Stomach (tissue), 9 donors: ENCODE measurements around the gene KRT83. TPM values are rescaled to one million over a fixed set of nuclear protein-coding genes. Genes with fewer than 3 reads are reported as not detected.
"Not testable (repeated sequence)": the region's sequence is repeated elsewhere in the genome, so short reads cannot be mapped to it uniquely, and the experiment has no call there.

Source experiments
- DNase-seq, 2 donors: peaks; one replicate each; pipeline versions ENCODE4 v3.0.0 to v3.0.0-alpha.2; 2013 to 2019
- H3K27ac ChIP-seq, 5 donors: fragments of 200-600 bp in 4 of 5; sonication (generic) in 4 of 5; one replicate each; pipeline ENCODE4 v1.5.1; 2013 to 2019; ENCODE audit warnings: mild to moderate bottlenecking in 1 of 5, moderate library complexity in 1 of 5
- H3K27me3 ChIP-seq, 3 donors: fragments of 200-600 bp; sonication (generic); one replicate each; pipeline ENCODE4 v1.5.1; 2017 to 2019; ENCODE audit warnings: mixed run types in 1 of 3
- H3K36me3 ChIP-seq, 4 donors: fragments of 200-600 bp; sonication (generic); 1 replicate in 3 of 4; 2 replicates in 1 of 4; pipeline ENCODE4 v1.5.1; 2016 to 2019
- H3K4me1 ChIP-seq, 4 donors: fragments of 200-600 bp; sonication (generic); one replicate each; pipeline ENCODE4 v1.5.1; 2016 to 2019
- H3K4me3 ChIP-seq, 4 donors: fragments of 200-600 bp; sonication (generic) in 3 of 4; one replicate each; pipeline ENCODE4 v1.5.1; 2016 to 2019; ENCODE audit warnings: mild to moderate bottlenecking in 1 of 4
- H3K9me3 ChIP-seq, 4 donors: fragments of 200-600 bp; sonication (generic); one replicate each; pipeline ENCODE4 v1.5.1; 2016 to 2019
- EP300 ChIP-seq: sonication (generic); formaldehyde crosslinking; IDR thresholded peaks from one replicate; pipeline ENCODE4 v1.6.1; 2017; ENCODE audit warnings: antibody characterized with exemption
- POLR2A ChIP-seq, 4 donors: fragments of 450-650 bp; IDR thresholded peaks; one replicate each; pipeline ENCODE4 v1.6.1; 2016; ENCODE audit warnings: antibody characterized with exemption in 4 of 4, control low read depth in 2 of 4, mild to moderate bottlenecking in 1 of 4, moderate library complexity in 1 of 4
- POLR2AphosphoS5 ChIP-seq, 3 donors: sonication (generic); formaldehyde crosslinking; IDR thresholded peaks; one replicate each; pipeline ENCODE4 v1.6.1; 2016; ENCODE audit warnings: antibody characterized with exemption in 3 of 3
- WGBS, 5 donors: extraction: QIAGEN DNeasy Blood & Tissue Kit in 3 of 5; methylation state at CpG; one replicate each; pipeline versions ENCODE4 v1.1.5 to v1.1.7; 2013 to 2018; 5-methylcytosine and 5-hydroxymethylcytosine counted together
- intact Hi-C: fragments of 100-400 bp; cut with DNase I; formaldehyde crosslinking; loops from one replicate; pipeline ENCODE4 v1.15.1; 2023; ENCODE audit warnings: low total_unique reads
- polyA plus RNA-seq, 3 donors: library from polyadenylated mRNA; stranded (reverse); fragments of 200-250 nt; gene quantifications; one replicate each; pipeline ENCODE4 v1.2.3, GENCODE V29; 2013
- total RNA-seq, 5 donors: library from RNA; depleted of rRNA; stranded (reverse); fragments of >200 nt; gene quantifications; one replicate each; pipeline versions ENCODE4 v1.1.0 to v1.2.3, GENCODE V29; 2014 to 2016
- TF ChIP-seq, protein P1 (sequence below), 7 experiments: fragments of 450-650 bp in 4 of 7; fragments of 200-600 bp in 3 of 7; sonication (generic) in 3 of 7; IDR thresholded peaks; one replicate each; pipeline ENCODE4 v1.5.1; 2016 to 2019; ENCODE audit warnings: antibody characterized with exemption in 7 of 7, control low read depth in 2 of 7, mild to moderate bottlenecking in 1 of 7
- donor health status: healthy with polysubstance abuse.
- donor health status: Bipolar disorder and iron deficiency.
- donor health status: healthy.

Gene KRT83
- total and polyA plus RNA-seq, 8 donors, result not detected

GRCh38 chr12:52294803-52295202, 26.4 kb downstream of the KRT83 start:
- TF ChIP-seq POLR2A (IDR thresholded peaks at IDR 0.05) (no peak), POLR2AphosphoS5 (IDR thresholded peaks at IDR 0.05) (no peak), EP300 (no peak)
- TF ChIP-seq, protein P1, sequence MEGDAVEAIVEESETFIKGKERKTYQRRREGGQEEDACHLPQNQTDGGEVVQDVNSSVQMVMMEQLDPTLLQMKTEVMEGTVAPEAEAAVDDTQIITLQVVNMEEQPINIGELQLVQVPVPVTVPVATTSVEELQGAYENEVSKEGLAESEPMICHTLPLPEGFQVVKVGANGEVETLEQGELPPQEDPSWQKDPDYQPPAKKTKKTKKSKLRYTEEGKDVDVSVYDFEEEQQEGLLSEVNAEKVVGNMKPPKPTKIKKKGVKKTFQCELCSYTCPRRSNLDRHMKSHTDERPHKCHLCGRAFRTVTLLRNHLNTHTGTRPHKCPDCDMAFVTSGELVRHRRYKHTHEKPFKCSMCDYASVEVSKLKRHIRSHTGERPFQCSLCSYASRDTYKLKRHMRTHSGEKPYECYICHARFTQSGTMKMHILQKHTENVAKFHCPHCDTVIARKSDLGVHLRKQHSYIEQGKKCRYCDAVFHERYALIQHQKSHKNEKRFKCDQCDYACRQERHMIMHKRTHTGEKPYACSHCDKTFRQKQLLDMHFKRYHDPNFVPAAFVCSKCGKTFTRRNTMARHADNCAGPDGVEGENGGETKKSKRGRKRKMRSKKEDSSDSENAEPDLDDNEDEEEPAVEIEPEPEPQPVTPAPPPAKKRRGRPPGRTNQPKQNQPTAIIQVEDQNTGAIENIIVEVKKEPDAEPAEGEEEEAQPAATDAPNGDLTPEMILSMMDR (IDR thresholded peaks at IDR 0.05), result no peak
- H3K27me3 ChIP-seq, result peaks cover 0 to 30% (median 7%) of the 10 kb centered on the region in 3 donors
- H3K4me1 ChIP-seq, result no peaks in the 10 kb centered on the region
- no peak overlapping the region for H3K27ac ChIP-seq
- WGBS, 5 donors, result 37 to 53% (median 48%) methylated on average over 1 of the region's 1 CpG
- no peak overlapping the region for H3K4me3 ChIP-seq
- DNase-seq, result no peak
- no peaks in the 10 kb centered on the region for H3K9me3 ChIP-seq
- no peaks in the 10 kb centered on the region for H3K36me3 ChIP-seq
- intact Hi-C loops, result no loop called here

DNA sequence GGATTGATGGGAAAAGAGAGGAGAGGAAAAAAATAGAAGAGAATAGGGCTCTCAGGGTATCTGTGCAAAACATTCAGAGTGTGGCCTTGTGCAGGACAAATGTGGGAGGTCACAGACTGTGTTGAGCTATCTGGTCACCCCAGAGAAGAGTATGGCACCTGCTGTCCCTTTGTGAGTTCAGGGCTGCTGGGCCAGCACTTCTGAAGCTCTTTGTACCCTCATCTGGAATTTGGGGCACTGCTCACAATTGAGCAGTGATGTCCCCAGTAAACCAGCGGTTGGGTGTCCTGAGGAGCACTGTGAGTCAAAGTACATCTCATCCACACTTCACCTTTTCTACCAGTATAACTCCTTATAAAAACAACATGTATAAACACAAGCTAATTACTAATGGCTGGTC, 27.3 kb downstream of the KRT83 start:
- 79 to 95% (median 86%) methylated on average over 1 of the region's 1 CpG for WGBS, 5 donors
- Histone ChIP-seq H3K27me3 (peaks cover 0 to 30% (median 7%) of the 10 kb centered on the region in 3 donors), H3K4me3 (no peak overlapping the region), H3K9me3 (no peaks in the 10 kb centered on the region), H3K27ac (no peak overlapping the region), H3K4me1 (no peaks in the 10 kb centered on the region), H3K36me3 (no peaks in the 10 kb centered on the region)
- no peak for DNase-seq
- intact Hi-C loops, result no loop called here
- no peak for TF ChIP-seq POLR2AphosphoS5 (IDR thresholded peaks at IDR 0.05)
- TF ChIP-seq, protein P1 (IDR thresholded peaks at IDR 0.05), result no peak
- no peak for TF ChIP-seq POLR2A (IDR thresholded peaks at IDR 0.05)
- no peak for TF ChIP-seq EP300

DNA sequence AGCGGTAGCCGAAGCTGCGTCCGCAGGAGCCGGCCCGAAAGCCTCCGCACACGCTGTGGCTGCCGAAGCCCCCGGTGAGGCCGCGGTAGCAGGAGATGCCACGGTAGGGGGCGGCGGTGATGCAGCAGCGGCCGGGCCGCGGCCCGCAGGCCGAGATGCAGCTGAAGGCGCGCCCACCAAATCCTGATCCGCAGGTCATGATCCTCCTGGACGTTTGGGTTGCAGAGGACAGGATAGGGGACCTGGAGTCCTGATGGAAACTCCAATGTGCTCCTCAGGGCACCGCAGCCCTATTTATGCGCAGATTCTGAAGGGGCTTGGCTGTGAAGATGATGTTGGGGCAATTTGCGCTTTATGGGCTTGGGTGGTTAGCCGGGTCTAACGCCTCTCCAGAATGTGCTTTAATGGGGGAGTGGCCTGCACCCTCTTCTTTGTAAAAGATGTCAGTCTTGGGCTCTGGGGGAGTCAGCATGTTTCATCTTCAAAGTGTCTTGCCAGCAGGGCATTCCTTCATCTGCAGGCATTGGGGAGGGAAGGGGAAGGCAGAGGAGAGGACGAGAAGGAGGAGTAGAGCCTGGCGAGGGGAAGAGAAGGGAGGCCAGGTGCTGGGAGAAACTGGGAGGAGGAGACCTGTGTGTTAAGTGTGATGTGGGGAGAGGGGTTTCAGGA, 29.8 kb downstream of the KRT83 start, which contains the start of gene KRT81:
Gene KRT81, minus strand, starts transcription at position 268 of the 669 bp plus-strand sequence. Its CDS starts 69 bp downstream, at position 199.
- Histone ChIP-seq H3K27me3 (peaks cover 0 to 30% (median 7%) of the 10 kb centered on the region in 3 donors), H3K4me3 (no peak within 1 kb of the TSS), H3K4me1 (no peaks in the 10 kb centered on the region), H3K27ac (no peak within 1 kb of the TSS), H3K9me3 (no peaks in the 10 kb centered on the region), H3K36me3 (no peaks in the 10 kb centered on the region)
- intact Hi-C loops, result no loop called here
- 34 to 73% (median 53%) methylated on average over 10 to 22 of the region's 32 CpGs for WGBS, 5 donors
- peak in 1 of 2 donors; percentile 11 for DNase-seq
- TF ChIP-seq POLR2AphosphoS5 (IDR thresholded peaks at IDR 0.05) (no peak), EP300 (no peak), POLR2A (IDR thresholded peaks at IDR 0.05) (no peak)
- TF ChIP-seq, protein P1 (IDR thresholded peaks at IDR 0.05), result no peak

- H3K9me3 ChIP-seq, DNase-seq, intact Hi-C loops, H3K4me3 ChIP-seq, H3K27ac ChIP-seq, H3K36me3 ChIP-seq, H3K4me1 ChIP-seq: not testable (repeated sequence)
- WGBS, 5 donors, result no CpG with 5 or more reads among the region's 5 CpGs
- peaks cover 0 to 22% (median 7%) of the 10 kb centered on the region in 3 donors for H3K27me3 ChIP-seq
Measured at GRCh38 chr12:52290483-52291134, 30.6 kb downstream of the KRT83 start.

DNA sequence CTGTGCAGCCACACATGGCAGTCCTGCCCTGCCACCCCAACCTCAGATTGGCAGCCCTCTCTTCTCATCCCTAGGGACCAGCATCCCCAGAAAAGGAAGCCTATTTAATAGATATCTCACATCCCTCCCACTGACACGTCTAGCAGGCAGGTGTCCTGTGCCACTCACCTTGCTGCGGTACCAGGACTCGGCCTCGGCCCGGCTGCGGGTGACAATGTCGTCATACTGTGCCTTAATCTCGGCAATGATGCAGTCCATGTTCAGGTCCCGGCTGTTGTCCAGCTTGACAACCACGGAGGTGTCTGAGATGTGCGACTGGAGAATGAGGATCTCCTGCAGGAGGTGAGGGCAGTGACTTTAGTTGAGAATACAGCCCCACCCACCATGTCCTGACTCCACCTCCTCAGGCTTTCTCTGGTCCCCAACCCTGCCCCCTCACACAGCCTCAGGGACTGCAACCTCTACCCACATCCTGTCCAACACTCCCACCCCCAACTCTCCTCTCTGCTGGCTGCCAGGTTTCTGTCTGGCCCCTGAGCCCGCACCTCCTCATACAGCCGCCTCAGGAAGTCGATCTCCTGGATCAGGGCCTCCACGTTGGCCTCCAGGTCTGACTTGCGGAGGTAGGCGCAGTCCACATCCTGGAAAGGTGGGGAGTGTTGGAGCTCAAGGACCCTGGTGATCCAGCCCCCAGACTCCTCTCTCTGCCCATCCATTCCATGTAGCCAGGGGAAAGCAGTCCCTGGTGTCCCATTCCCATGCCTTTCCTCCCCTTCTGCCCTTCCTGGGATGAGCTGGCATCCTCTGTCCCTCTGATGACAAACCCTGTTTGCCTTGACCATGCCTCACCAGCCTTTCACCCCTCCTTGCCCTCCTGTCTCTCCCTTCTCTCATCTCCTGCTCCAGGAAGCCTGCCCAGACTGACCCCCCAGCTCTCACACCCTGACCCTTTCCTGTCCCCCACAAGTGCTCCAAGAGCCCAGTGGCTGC, 33.1 kb downstream of the KRT83 start:
- H3K9me3 ChIP-seq, H3K4me1 ChIP-seq, H3K27ac ChIP-seq, intact Hi-C loops, H3K4me3 ChIP-seq, H3K36me3 ChIP-seq: not testable (repeated sequence)
- H3K27me3 ChIP-seq, result peaks cover 0 to 15% (median 7%) of the 10 kb centered on the region in 3 donors
- peak in 1 of 2 donors; percentile 13 for DNase-seq
- 80 to 91% (median 86%) methylated on average over 11 to 17 of the region's 17 CpGs for WGBS, 5 donors

DNA sequence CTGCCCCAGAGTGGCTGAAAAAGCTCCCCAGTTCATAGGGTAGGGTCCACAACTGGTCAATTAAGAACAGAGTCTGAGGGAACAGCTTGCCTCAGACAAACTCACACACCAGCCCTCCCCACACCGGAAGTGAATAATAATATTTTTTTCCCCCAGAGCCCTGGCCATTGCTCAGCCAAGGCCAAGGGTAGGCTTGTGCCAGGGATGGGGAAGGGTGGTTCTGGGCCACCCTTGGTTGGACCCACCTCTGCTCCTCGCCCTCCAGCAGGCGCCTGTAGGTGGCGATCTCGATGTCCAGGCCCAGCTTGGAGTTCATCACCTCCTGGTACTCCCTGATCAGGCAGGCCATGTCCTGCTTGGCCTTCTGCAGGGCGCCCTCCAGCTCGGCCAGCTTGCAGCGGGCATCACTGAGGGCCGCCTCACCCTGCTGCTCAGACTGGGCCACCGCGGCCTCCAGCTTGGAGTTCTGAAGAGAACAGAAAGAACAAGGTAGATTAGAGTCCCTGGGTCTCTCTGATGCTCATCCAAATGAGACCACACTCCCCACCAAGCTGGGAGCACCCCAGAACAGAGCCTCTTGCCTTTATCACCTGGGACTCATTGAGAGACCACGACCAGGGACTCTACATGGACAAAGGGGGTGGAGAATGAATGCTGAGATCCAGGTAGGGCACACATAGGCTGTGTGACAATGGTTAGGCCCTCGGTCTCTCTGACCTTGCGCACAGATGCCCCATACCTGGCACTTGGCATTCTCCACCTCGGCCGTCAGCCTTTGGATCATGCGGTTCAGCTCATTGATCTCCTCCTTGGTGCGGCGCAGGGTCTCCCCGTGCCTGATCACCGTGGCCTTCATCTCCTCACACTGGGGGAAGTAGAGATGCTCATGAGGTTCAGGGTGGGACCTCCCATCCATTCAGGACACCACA, 34.1 kb downstream of the KRT83 start:
- H3K36me3 ChIP-seq, intact Hi-C loops, H3K27me3 ChIP-seq, H3K4me3 ChIP-seq, H3K9me3 ChIP-seq, H3K4me1 ChIP-seq, H3K27ac ChIP-seq: not testable (repeated sequence)
- peak in 1 of 2 donors; percentile 22 for DNase-seq
- WGBS, 5 donors, result 77 to 93% (median 86%) methylated on average over 12 to 21 of the region's 21 CpGs
